Hepatocyte (in vitro differentiated cells): Measurements from ENCODE around the gene OLA1. TPM values are rescaled to one million over a fixed set of nuclear protein-coding genes. Genes with fewer than 3 reads are reported as not detected.

Experiments used
- DNase-seq: peaks from one replicate; pipeline ENCODE4 v3.0.0-alpha.2; 2016; ENCODE audit warnings: low spot score
- H2AFZ ChIP-seq: fragments of 200-600 bp; sonication (generic); 2 replicates; pipeline ENCODE4 v1.6.0; 2016; ENCODE audit warnings: antibody characterized with exemption, mild to moderate bottlenecking
- H3K27ac ChIP-seq: fragments of 200-600 bp; sonication (generic); 2 replicates; pipeline ENCODE4 v1.5.1; 2016; ENCODE audit warnings: mild to moderate bottlenecking
- H3K27me3 ChIP-seq: fragments of 200-600 bp; sonication (generic); 2 replicates; pipeline ENCODE4 v1.6.1; 2016
- H3K36me3 ChIP-seq: fragments of 200-600 bp; sonication (generic); replicated peaks from 2 replicates; pipeline ENCODE4 v1.5.1; 2016; ENCODE audit warnings: low read depth; ENCODE audit not compliant: insufficient read depth
- H3K4me1 ChIP-seq: fragments of 200-600 bp; sonication (generic); 2 replicates; pipeline ENCODE4 v1.5.1; 2016; ENCODE audit warnings: mild to moderate bottlenecking, moderate library complexity; ENCODE audit not compliant: insufficient read depth
- H3K4me2 ChIP-seq: fragments of 200-600 bp; sonication (generic); 2 replicates; pipeline ENCODE4 v1.6.0; 2016
- H3K4me3 ChIP-seq: fragments of 200-600 bp; sonication (generic); 2 replicates; pipeline ENCODE4 v1.5.1; 2016; ENCODE audit warnings: mild to moderate bottlenecking
- H3K79me2 ChIP-seq: fragments of 200-600 bp; sonication (generic); 2 replicates; pipeline ENCODE4 v1.6.0; 2017; ENCODE audit warnings: mild to moderate bottlenecking
- H3K9me2 ChIP-seq: fragments of 200-600 bp; sonication (generic); replicated peaks from 2 replicates; pipeline ENCODE4 v1.6.0; 2017; ENCODE audit warnings: mild to moderate bottlenecking; ENCODE audit not compliant: insufficient read depth
- H3K9me3 ChIP-seq: fragments of 200-600 bp; sonication (generic); 2 replicates; pipeline ENCODE4 v1.5.1; 2016; ENCODE audit warnings: low read depth, mild to moderate bottlenecking
- H4K20me1 ChIP-seq: fragments of 200-600 bp; sonication (generic); 2 replicates; pipeline ENCODE4 v1.6.0; 2016; ENCODE audit warnings: mild to moderate bottlenecking; ENCODE audit not compliant: insufficient read depth, poor library complexity, severe bottlenecking
- CTCF ChIP-seq: fragments of 200-600 bp; sonication (generic); IDR thresholded peaks from 2 replicates; pipeline ENCODE4 v1.5.1; 2016; ENCODE audit warnings: antibody characterized with exemption, mild to moderate bottlenecking; ENCODE audit not compliant: poor library complexity
- EZH2 ChIP-seq: fragments of 200-600 bp; sonication (generic); IDR thresholded peaks from 2 replicates; pipeline ENCODE4 v1.6.1; 2016; ENCODE audit warnings: antibody characterized with exemption, mild to moderate bottlenecking, borderline replicate concordance
- EZH2phosphoT487 ChIP-seq: fragments of 200-600 bp; sonication (generic); IDR thresholded peaks from one replicate; pipeline ENCODE4 v1.6.1; 2018; ENCODE audit warnings: antibody characterized with exemption, mild to moderate bottlenecking, low read depth, moderate library complexity; ENCODE audit not compliant: unreplicated experiment, severe bottlenecking
- WGBS: methylation state at CpG from one replicate; pipeline ENCODE4 v1.1.6; 2016; ENCODE audit warnings: low lambda C conversion rate; ENCODE audit errors: missing lambda C conversion rate; 5-methylcytosine and 5-hydroxymethylcytosine counted together
- polyA plus RNA-seq: library from polyadenylated mRNA; unstranded; fragments of >200 nt; fragmentation: Nextera tagmentation; extraction: Ambion mirVana; gene quantifications from 2 replicates; pipeline ENCODE4 v1.2.1, GENCODE V29; 2016
- total RNA-seq: library from RNA; depleted of rRNA; stranded (reverse); fragments of >200 nt; gene quantifications from 2 replicates; pipeline ENCODE4 v1.2.3, GENCODE V29; 2014

Gene OLA1
- total and polyA plus RNA-seq, 2 experiments from 2014 or later: 89.3 to 89.6 TPM

DNA sequence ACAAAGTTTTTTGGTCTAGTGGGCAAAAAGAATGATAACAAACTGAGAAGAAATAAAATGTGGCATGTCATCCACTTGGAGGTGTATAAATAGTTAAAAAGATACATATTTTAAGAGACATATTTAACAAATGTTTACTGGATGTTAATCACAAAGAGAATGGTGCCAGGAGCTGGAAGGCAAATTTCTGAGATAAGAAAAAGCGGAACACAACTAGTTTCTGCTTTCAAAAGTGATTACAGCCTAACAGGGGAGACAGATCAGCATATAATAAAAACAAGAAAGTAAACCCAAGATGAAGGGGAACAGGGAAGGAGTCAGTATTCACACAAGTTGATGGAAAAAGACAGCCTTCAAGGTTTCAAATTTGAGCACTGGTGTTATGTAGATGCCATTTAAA lies 91.3 kb downstream of the OLA1 start:
- no peak overlapping the region for H3K4me2 ChIP-seq
- 69% methylated on average over 1 of the region's 1 CpG for WGBS
- no peak for DNase-seq
- no peak overlapping the region for H3K4me3 ChIP-seq
- H3K27me3 ChIP-seq: no peaks in the 10 kb centered on the region
- no peaks in the 10 kb centered on the region for H4K20me1 ChIP-seq
- H3K36me3 ChIP-seq: no peaks in the 10 kb centered on the region
- peaks cover 3% of the 10 kb centered on the region for H3K4me1 ChIP-seq
- H3K9me2 ChIP-seq: no peaks in the 10 kb centered on the region
- no peak for TF ChIP-seq EZH2
- no peak for TF ChIP-seq CTCF
- TF ChIP-seq EZH2phosphoT487: no peak
- no peak overlapping the region for H2AFZ ChIP-seq
- H3K79me2 ChIP-seq: peaks cover 27% of the 10 kb centered on the region
- H3K9me3 ChIP-seq: no peaks in the 10 kb centered on the region
- no peak overlapping the region for H3K27ac ChIP-seq

DNA sequence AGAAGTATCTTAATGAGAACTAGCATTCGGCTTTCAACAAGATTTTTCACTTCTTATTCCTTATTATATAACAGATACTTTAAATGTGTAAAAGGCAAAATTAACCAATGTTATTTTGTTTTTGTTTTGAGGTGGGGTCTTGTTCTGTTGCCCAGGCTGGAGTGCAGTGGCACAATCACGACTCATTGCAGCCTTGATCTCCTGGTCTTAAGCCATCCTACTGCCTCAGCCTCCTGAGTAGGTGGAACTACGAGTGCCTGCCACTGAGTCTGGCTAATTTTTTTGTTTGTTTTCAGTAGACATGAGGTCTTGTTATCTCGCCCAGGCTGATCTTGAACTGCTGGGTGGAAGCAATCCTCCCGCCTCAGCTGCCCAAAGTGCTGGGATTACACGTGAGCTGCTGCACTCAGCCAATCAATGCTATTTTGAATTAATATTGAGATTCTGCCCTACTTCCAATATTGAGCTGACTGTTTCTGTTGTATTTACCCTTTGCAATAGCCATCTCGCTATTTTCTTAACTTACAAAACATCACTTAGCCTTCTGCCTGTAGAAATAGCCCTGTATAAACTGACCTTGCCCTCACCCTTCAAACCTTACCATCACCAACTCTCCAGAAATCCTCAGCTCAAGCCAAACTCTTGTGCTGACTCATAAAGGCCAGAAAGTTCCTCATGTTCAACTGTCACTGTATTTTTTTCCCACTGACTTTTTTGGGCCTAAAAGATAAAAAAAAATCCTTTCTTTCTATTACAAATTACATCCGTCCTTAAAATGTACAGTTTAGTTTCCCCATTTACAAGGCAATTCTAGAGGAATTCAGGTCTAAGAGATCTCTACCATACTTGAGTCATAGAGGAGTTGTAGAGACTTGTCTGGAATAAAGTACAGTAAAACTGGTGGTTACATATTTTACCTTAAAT lies 94.3 kb downstream of the OLA1 start:
- Histone ChIP-seq H3K27ac (no peak overlapping the region), H3K79me2 (peaks cover 52% of the 10 kb centered on the region), H3K27me3 (no peaks in the 10 kb centered on the region), H3K4me1 (peaks cover 3% of the 10 kb centered on the region), H3K9me2 (no peaks in the 10 kb centered on the region), H3K9me3 (no peaks in the 10 kb centered on the region), H3K4me2 (no peak overlapping the region), H3K36me3 (no peaks in the 10 kb centered on the region), H3K4me3 (no peak overlapping the region), H4K20me1 (no peaks in the 10 kb centered on the region), H2AFZ (no peak overlapping the region)
- peak; percentile 6 for DNase-seq
- 74% methylated on average over 8 of the region's 8 CpGs for WGBS
- no peak for TF ChIP-seq EZH2
- no peak for TF ChIP-seq CTCF
- no peak for TF ChIP-seq EZH2phosphoT487

- WGBS: 99% methylated on average over 2 of the region's 2 CpGs
- H3K27ac ChIP-seq: no peak overlapping the region
- H3K27me3 ChIP-seq: no peaks in the 10 kb centered on the region
- H3K9me3 ChIP-seq: no peaks in the 10 kb centered on the region
- no peak for DNase-seq
- no peaks in the 10 kb centered on the region for H3K4me1 ChIP-seq
- no peak overlapping the region for H3K4me3 ChIP-seq
- no peaks in the 10 kb centered on the region for H4K20me1 ChIP-seq
- TF ChIP-seq CTCF (no peak), EZH2 (no peak), EZH2phosphoT487 (no peak)
- peaks cover 56% of the 10 kb centered on the region for H3K79me2 ChIP-seq
- H3K9me2 ChIP-seq: no peaks in the 10 kb centered on the region
- H3K36me3 ChIP-seq: no peaks in the 10 kb centered on the region
- H2AFZ ChIP-seq: no peak overlapping the region
- no peak overlapping the region for H3K4me2 ChIP-seq
Measured at GRCh38 chr2:174149530-174149929, 98.8 kb downstream of the OLA1 start.
